GM19043 (cell line): ENCODE results near the gene TEP1.

Source experiments
- ATAC-seq: cut with Tn5 transposase; IDR thresholded peaks from one replicate; pipeline ENCODE4 v1.9.1; 2021; ENCODE audit warnings: low read depth; ENCODE audit not compliant: unreplicated experiment

The TEP1 gene

GRCh38 chr14:20434701-20435581, 21.6 kb upstream of the TEP1 start:
- ATAC-seq = no peak

- ATAC-seq = no peak
Observed at GRCh38 chr14:20429801-20430669, 16.7 kb upstream of the TEP1 start.

- no peak for ATAC-seq
Observed at GRCh38 chr14:20428802-20429201, 15.5 kb upstream of the TEP1 start.

- ATAC-seq = peak; percentile 28
Observed at GRCh38 chr14:20428010-20428365, 14.7 kb upstream of the TEP1 start.

GRCh38 chr14:20427231-20428009, 14.1 kb upstream of the TEP1 start:
- ATAC-seq = peak; percentile 72

- no peak for ATAC-seq
Observed at GRCh38 chr14:20424851-20425250, 11.6 kb upstream of the TEP1 start.

GRCh38 chr14:20422886-20423285, 9.6 kb upstream of the TEP1 start:
- ATAC-seq = no peak

- no peak for ATAC-seq
Observed at GRCh38 chr14:20421267-20421666, 8.0 kb upstream of the TEP1 start.

GRCh38 chr14:20419419-20419818, 6.1 kb upstream of the TEP1 start:
- ATAC-seq = no peak

- ATAC-seq = no peak
Observed at GRCh38 chr14:20418501-20418909, 5.2 kb upstream of the TEP1 start.

GRCh38 chr14:20417250-20418186, 4.2 kb upstream of the TEP1 start:
- no peak for ATAC-seq

- no peak for ATAC-seq
Observed at GRCh38 chr14:20416223-20416622, 2.9 kb upstream of the TEP1 start.

GRCh38 chr14:20415782-20416206, 2.5 kb upstream of the TEP1 start:
- ATAC-seq = no peak

DNA sequence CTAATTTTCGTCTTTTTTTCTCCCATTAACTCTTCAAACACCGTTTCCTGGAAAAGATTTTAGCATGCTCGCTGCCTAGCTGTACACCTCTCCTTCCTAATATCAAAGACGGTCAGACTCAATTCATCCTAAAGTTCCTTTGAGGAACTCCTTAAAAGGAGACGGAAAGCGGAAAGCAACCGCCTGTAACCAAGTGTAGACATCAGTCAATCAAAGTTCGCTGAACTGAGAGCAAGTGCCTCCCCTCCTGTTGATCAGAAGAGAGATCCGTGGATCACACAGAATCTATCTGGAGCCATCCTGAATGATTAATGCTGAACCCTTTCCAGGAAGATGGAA, 412 bp upstream of the TEP1 start:
- ATAC-seq = no peak

GRCh38 chr14:20412411-20412810, 890 bp downstream of the TEP1 start:
- ATAC-seq = peak; percentile 57

DNA sequence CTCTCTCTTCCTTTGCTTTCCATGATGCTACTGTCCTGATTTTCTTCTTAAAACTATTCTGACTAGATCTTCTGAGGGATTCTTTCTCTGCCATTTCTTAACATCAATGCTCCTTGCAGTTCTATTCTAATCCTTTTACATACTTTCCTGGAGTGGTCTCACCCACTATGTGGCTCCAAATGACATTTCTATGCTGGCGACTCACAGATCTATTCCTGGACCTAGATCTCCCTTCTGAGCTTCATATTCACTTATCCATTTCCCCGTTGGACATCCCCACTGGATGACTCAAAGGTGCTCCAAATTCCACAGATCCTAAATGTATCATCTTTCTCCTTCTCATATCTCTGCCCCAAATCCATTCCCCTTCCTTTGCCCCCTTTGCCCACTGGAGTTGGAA, 4.1 kb downstream of the TEP1 start:
- ATAC-seq = no peak

DNA sequence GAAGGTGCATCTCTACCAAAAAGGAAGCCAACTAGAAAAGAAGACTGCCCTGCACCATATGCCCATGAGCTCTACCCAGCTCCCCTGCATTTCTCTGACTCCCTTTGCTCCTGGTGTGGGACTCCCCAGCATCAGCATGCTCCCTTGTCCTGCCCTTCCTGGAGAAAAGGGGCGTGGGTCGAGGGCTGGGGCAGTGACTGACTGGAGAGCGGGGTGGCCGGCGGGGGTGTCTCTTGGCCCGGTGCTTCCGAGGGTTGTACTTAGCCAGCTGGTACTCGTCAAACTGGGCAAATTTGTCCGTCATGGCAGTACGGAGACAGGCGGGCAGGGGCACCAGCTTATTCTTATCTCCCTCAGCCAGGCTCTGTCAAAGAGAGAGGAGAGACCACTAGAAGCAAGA, 9.8 kb downstream of the TEP1 start:
- no peak for ATAC-seq

- no peak for ATAC-seq
Observed at GRCh38 chr14:20400965-20401593, 12.2 kb downstream of the TEP1 start.

DNA sequence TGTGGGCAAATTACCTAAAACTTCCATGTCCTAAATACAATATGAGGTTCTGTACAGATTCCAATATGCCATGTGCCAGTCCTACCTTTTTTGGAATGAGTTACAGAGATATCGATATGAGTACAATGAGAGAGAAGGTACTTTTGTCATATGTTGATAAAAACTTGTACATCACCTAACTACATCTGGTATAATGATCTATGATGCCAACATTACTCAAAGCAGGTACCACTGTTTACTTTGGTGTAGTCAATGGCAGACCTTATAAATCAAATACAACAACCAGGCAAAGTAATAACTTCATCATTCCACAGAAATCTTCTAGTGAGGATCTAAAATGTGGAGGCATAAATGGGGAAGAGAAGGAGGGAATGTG, 12.7 kb downstream of the TEP1 start:
- ATAC-seq = no peak

DNA sequence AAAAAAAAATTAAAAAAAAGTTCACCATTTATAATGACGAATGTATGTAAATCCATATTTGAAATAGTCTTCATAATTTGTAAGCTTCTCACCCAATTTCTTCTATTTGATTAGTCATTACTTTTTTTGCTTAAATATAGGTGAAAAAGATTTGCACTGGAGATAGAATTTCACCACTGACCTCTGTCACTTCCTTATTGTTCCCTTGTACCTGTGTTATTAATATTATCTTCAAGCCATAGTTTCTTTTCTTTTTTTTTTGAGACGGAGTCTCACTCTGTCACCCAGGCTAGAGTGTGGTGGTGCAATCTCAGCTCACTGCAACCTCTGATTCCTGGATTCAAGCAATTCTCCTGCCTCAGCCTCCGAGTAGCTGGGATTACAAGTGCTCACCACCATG, 15.8 kb downstream of the TEP1 start:
- ATAC-seq = no peak
